Measurements from ENCODE around the gene C16orf95. TPM values are rescaled to one million over a fixed set of nuclear protein-coding genes. Genes with fewer than 3 reads are reported as not detected.

Gene C16orf95
- total RNA-seq, 1 experiment from 2014 or later: 6.0 TPM

GRCh38 chr16:87331241-87331801, 14.1 kb upstream of the C16orf95 start:
- no peak for TF ChIP-seq REST (IDR thresholded peaks at IDR 0.05; ENCODE audit: insufficient read depth in 1 of 2, low read depth in 2 of 2, low read length in 1 of 2)
- no peak for TF ChIP-seq SIN3A (IDR thresholded peaks at IDR 0.05; ENCODE audit: borderline replicate concordance, insufficient read depth, low read depth, low read length)
- TF ChIP-seq CTCF (IDR thresholded peaks at IDR 0.05): no peak
- TF ChIP-seq TCF7L2 (IDR thresholded peaks at IDR 0.05; ENCODE audit: low read depth, low read length): no peak
- no peak for TF ChIP-seq POLR2AphosphoS5 (IDR thresholded peaks at IDR 0.05; ENCODE audit: low read depth, low read length)
- CTCF ChIA-PET: no interaction called here
- H3K27me3 ChIP-seq (ENCODE audit: control insufficient read depth, insufficient read depth, low read length): no peaks in the 10 kb centered on the region
- ATAC-seq (no peak), DNase-seq (ENCODE audit: low read depth, low spot score) (no peak)
- no peaks in the 10 kb centered on the region for H3K36me3 ChIP-seq (ENCODE audit: control insufficient read depth, insufficient read depth, low read length)
- no TSS peak for BruUV-seq (replicated peaks)
- intact Hi-C loops (cut with micrococcal nuclease; ENCODE audit: unreplicated experiment) (no loop called here), in situ Hi-C loops (cut with HindIII; ENCODE audit: low pct_unique_long_range_greater_than_20kb, low sequenced_read_pairs) (no loop called here)
- no peaks in the 10 kb centered on the region for H3K4me1 ChIP-seq (ENCODE audit: control insufficient read depth, insufficient read depth, low read length)
- H3K9me3 ChIP-seq (ENCODE audit: control insufficient read depth, insufficient read depth, low read depth, low read length): no peaks in the 10 kb centered on the region
- H3K4me3 ChIP-seq (ENCODE audit: low read depth in 2 of 2, low read length in 2 of 2): no peak overlapping the region
- POLR2A ChIA-PET: no interaction called here
- H3K27ac ChIP-seq (ENCODE audit: low read length): no peak overlapping the region

GRCh38 chr16:87330646-87331045, 13.5 kb upstream of the C16orf95 start:
- Histone ChIP-seq H3K4me1 (ENCODE audit: control insufficient read depth, insufficient read depth, low read length) (no peaks in the 10 kb centered on the region), H3K9me3 (ENCODE audit: control insufficient read depth, insufficient read depth, low read depth, low read length) (no peaks in the 10 kb centered on the region), H3K36me3 (ENCODE audit: control insufficient read depth, insufficient read depth, low read length) (no peaks in the 10 kb centered on the region), H3K4me3 (ENCODE audit: low read depth in 2 of 2, low read length in 2 of 2) (no peak overlapping the region), H3K27me3 (ENCODE audit: control insufficient read depth, insufficient read depth, low read length) (no peaks in the 10 kb centered on the region), H3K27ac (ENCODE audit: low read length) (no peak overlapping the region)
- ChIA-PET CTCF (no interaction called here), POLR2A (no interaction called here)
- ATAC-seq (no peak), DNase-seq (ENCODE audit: low read depth, low spot score) (no peak)
- no TSS peak for BruUV-seq (replicated peaks)
- intact Hi-C loops (cut with micrococcal nuclease; ENCODE audit: unreplicated experiment) (no loop called here), in situ Hi-C loops (cut with HindIII; ENCODE audit: low pct_unique_long_range_greater_than_20kb, low sequenced_read_pairs) (no loop called here)
- TF ChIP-seq CTCF (IDR thresholded peaks at IDR 0.05): no peak
- no peak for TF ChIP-seq POLR2AphosphoS5 (IDR thresholded peaks at IDR 0.05; ENCODE audit: low read depth, low read length)
- TF ChIP-seq SIN3A (IDR thresholded peaks at IDR 0.05; ENCODE audit: borderline replicate concordance, insufficient read depth, low read depth, low read length): no peak
- no peak for TF ChIP-seq REST (IDR thresholded peaks at IDR 0.05; ENCODE audit: insufficient read depth in 1 of 2, low read depth in 2 of 2, low read length in 1 of 2)
